ENCODE measurements around the gene SMC1B.
"Not testable (repeated sequence)": the region's sequence is repeated elsewhere in the genome, so short reads cannot be mapped to it uniquely, and the experiment has no call there.

The SMC1B gene

GRCh38 chr22:45420011-45420410 is 6.6 kb upstream of the SMC1B start:
- DNase-seq (ENCODE audit: low read depth): no peak

DNA sequence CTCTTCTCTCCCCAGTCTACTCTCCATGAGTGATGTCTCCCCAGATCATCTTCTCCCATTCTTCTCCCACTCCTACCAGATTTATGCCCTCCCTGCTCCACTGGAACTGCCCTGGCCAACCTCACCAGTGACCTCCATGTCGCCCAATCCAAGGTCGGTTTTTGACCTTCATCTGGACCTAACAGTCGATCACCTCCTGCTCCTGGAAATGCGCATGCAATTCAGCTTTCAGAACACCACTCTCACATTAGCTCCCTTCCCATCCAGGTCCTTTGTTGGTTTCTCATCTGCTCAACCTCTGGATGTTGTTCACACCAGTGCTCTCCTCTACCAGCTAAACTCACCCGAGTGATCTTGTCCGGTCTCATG is 5.4 kb upstream of the SMC1B start:
- DNase-seq (ENCODE audit: low read depth): no peak

DNA sequence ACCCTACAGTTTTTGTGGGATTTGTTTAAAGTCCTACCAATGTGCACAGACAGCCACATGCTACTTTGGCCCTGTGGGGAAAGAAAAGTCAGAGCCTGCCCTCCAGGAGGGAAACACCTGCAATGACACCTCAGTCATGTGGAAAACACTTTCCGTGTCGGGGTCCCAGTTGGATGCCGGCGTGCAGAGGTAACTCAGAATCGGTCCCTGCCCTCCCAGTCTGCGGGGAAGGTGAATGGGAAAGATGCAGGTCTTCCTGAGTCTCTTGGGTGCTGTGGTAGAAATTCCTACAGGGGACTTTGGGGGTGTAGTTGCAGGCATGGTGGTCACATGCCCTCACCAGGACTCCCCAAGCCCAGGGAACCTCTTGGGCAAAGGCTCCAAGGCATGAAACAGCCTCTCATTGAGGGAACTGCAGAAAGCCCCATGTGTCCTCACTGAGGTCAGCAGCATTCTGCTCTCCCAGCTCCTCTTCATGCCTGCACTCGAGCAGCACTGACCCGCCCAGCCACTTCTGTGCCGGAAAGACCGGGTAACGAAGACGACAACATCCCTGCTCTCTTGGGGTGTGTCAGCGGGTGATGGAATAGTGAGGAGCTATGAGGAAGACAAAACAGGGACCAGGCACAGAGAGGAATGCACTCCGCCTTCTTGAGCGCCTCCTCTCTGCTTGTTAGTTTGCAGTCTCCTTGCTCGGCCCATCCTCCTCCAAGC is 4.8 kb upstream of the SMC1B start:
- DNase-seq (ENCODE audit: low read depth): no peak

GRCh38 chr22:45413013-45413367 is 409 bp downstream of the SMC1B start:
- DNase-seq (ENCODE audit: low read depth): no peak

DNA sequence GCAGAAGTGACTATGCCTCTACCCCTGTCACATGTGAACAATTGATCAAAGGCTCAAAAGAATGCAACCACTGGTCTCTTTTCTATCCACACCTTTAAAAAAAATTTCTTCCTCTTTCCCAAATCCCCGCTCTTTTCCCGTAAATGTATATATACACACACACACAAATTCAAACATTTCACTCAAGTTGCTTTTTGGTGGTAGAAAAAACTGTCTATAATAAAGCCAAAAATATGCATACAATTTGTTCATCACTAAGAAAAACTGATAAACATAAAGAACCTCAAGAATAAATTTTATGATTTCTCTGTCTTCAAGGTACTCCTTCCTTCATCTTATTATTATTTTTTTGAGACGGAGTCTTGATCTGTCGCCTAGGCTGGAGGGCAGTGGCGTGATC is 5.6 kb downstream of the SMC1B start:
- DNase-seq (ENCODE audit: low read depth): no peak

- DNase-seq (ENCODE audit: low read depth): no peak
Measured at GRCh38 chr22:45402466-45402985, 10.9 kb downstream of the SMC1B start.

DNA sequence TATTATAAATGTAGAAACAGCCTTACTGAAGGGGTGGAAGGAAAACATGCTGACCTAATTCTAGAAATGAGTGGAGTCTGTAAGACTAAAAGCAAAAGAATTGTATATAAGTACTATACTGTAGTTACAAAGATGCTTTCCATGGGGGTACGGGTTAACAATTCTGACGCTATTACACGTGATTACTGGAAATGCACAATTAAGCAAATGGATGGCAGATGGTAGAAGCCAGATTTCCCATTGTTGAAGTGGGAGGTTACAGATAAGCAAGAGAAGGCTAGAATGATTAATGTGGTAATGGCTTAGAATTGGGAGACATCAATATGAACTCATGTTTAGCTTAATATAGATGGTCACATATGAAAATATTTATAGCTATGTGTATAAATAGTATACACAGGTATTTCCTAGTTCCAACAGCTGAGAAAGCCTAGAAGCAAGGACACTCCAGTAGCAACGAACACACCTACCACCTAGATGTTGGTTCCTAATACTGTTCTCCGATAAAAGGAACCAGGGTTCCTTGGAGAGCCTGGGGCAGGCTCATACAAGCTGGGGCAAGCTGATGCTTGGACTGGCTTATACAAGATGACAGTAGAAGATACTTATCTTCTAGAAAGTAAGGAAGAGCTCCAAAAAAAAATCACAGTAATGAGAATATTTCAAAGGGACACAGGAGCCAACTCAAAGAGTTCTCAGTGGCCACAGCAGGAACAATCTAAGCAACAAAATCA is 13.5 kb downstream of the SMC1B start:
- no peak for DNase-seq (ENCODE audit: low read depth)

- no peak for DNase-seq (ENCODE audit: low read depth)
Measured at GRCh38 chr22:45398214-45398613, 15.2 kb downstream of the SMC1B start.

- no peak for DNase-seq (ENCODE audit: low read depth)
Measured at GRCh38 chr22:45397806-45398205, 15.6 kb downstream of the SMC1B start.

DNA sequence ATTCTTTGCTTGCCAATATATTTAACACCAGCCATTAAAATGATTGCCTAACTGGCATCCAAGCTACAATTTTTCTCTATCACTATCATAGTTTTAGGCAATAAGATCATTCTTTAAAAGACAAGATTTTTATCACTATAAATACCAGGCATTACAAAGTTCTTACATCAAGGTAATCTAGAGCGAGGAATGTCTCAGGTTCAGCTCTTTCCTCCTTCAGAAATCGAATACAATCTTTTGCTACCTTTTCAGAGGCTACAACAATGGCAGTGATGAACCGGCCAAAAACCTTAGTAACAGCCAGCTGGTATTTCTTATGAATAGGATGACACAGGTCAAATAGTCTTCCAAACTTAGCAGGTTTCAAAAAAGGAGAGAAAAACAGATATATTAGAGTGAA is 23.9 kb downstream of the SMC1B start:
- DNase-seq (ENCODE audit: low read depth): no peak

DNA sequence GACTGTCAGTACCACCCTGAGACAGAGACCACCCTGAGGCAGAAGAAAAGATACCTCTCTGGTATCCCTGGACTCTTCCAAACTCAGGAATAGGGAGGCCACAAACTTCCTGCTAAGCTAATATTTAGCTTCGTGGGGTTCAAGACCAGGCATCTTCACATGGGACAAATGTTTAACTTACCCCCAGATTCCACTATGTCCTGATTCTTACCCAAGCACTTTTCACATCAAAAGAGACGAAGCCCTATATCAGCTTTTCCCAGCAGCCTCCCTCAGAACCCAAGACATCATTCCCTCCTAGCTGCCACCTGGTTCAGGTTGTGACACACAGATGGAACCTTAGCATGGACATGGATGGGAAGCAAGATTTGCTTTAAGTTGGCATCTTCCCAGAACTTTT is 32.1 kb downstream of the SMC1B start:
- DNase-seq (ENCODE audit: low read depth): no peak

DNA sequence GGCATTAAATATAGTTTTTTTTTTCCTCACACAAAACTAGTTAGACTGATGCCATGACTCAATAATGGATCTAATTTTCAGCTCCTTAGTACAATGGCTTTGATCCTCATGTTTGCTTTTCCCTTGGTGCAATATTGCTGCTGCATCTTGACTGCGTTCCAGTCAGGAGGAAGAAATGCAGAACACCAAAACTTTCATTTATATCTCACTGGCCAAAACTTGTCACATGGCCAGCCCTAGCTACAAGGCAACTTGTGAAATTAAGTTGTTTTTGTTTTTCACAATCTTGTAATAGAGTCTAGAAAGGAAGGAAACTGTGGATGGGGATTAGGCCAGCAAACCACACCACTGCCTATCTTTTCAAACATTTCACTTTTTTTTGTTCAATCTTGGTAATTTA is 36.7 kb downstream of the SMC1B start:
- DNase-seq (ENCODE audit: low read depth): peak; percentile 63

GRCh38 chr22:45376009-45376408 is 37.4 kb downstream of the SMC1B start:
- no peak for DNase-seq (ENCODE audit: low read depth)

GRCh38 chr22:45373592-45373991 is 39.8 kb downstream of the SMC1B start:
- DNase-seq (ENCODE audit: low read depth): not testable (repeated sequence)

GRCh38 chr22:45366713-45367112 is 46.7 kb downstream of the SMC1B start:
- DNase-seq (ENCODE audit: low read depth): no peak

DNA sequence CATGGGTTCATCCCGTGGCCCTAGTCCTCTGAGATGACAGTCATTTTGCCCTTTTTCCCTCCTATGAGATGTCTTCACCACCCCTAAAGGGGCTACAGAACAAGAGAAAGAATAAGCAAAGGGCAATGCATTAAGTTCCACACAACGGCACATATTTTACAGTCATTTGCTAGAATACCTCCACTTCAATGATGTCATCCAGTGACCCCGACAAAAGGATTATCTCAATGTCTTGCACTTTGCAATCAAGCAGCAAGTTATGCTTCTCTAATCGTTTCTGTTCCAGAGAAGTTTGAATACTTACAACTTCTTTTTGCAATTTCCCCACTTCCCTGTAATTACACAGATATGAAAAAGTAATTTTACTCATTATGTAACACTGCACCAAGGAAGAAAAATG is 53.8 kb downstream of the SMC1B start:
- no peak for DNase-seq (ENCODE audit: low read depth)

GRCh38 chr22:45358127-45358526 is 55.3 kb downstream of the SMC1B start:
- DNase-seq (ENCODE audit: low read depth): peak; percentile 73

- no peak for DNase-seq (ENCODE audit: low read depth)
Measured at GRCh38 chr22:45357490-45357889, 55.9 kb downstream of the SMC1B start.

DNA sequence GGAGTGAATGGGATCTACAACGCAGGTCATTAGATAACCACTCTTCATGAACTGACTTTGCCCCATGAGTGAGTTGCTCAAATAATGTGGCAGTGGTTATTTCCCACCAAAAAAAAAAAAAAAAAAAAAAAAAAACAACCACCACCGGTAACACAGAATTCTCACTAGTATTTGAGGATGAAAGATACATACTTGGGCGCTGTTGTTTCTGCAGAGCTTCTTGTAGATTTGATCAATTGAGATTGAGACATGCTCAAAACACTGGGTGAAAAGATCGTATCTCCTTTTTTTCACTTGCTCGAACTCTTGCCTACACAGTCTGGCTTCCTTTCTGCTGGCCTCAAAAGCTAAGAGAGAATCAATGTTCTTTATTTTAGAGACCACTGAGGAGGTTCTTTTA is 59.6 kb downstream of the SMC1B start:
- DNase-seq (ENCODE audit: low read depth): no peak

DNA sequence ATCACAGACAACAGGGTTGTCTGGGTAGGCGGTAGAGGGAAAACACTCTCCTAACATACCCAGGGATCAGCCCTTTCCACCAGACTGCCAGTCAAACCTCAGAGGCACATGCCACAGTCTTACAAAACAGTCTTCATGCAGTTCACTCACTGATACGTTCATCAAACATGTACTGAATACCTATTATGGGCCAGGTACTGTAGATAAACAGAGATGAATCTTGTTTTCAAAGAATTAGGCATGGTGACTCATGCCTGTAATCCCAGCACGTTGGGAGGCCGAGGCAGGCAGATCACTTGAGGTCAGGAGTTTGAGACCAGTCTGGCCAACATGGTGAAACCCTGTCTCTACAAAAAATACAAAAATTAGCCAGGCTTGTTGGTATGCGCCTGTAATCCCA is 60.6 kb downstream of the SMC1B start:
- not testable (repeated sequence) for DNase-seq (ENCODE audit: low read depth)

DNA sequence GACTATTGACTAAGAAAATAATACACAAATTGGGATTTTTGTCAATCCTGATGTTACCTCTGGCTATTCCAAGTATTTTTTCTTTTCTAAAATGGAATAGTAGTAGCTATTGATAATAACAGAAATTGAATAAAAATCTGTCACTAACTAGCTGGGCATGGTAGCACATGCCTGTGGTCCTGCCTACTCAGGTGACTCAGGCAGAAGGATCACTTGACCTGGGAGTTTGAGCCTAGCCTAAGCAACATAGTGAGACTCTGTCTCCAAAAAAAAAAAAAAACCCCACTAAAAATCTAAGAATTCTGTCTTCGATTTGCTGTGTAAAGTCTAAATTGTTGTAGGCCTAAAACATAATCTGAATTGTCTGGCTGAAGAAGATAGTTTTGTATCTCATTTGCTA is 61.4 kb downstream of the SMC1B start:
- DNase-seq (ENCODE audit: low read depth): no peak

DNA sequence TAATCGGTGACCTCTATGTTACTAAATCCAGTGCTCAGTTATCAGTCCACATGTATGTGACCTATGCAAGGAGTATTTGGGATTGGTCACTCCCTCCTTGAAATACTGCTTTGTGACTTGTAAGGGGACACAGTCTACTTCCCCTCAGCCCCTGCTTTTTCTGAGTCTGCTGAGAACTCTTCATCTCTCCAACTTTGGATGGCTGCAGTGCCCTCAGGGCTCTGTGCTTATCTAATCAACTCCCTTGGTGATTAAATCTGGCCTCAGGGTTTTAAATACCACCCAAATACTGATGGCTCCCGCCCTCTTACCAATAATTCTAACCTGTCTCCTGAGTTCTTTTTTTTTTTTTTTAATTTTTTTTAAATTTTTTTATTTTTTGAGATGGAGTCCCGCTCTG is 63.5 kb downstream of the SMC1B start:
- no peak for DNase-seq (ENCODE audit: low read depth)

DNA sequence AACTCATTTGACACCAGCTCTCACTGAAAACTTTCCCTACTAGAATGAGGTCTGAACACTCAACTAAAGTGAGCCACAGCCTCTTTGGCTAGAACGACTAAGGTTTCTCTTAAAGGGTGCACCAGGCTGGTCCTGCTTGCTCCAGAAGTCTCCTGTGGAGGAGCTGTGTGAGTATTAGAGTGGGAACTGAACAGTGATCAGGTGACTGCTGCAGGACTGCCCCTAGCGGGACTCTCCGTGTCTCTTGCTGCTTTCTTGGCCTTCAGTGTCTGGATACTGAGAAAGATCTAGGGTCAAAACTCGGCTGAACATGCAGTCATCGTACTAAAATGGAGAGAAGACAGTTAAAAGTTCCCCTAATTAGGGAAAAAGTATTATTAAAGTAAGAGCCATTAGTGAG is 69.1 kb downstream of the SMC1B start:
- no peak for DNase-seq (ENCODE audit: low read depth)

GRCh38 chr22:45343143-45343542 is 70.3 kb downstream of the SMC1B start:
- DNase-seq (ENCODE audit: low read depth): no peak
